HG03159 (cell line): ENCODE results near the gene USP13.
A peak's percentile ranks its signal among the peaks of the same experiment; 100 is the strongest.
"Not testable (repeated sequence)": the region's sequence is repeated elsewhere in the genome, so short reads cannot be mapped to it uniquely, and the experiment has no call there.

Source experiments
- ATAC-seq: cut with Tn5 transposase; IDR thresholded peaks from one replicate; pipeline ENCODE4 v1.9.1; 2021; ENCODE audit warnings: mild to moderate bottlenecking, moderate library complexity; ENCODE audit not compliant: unreplicated experiment

The USP13 gene

DNA sequence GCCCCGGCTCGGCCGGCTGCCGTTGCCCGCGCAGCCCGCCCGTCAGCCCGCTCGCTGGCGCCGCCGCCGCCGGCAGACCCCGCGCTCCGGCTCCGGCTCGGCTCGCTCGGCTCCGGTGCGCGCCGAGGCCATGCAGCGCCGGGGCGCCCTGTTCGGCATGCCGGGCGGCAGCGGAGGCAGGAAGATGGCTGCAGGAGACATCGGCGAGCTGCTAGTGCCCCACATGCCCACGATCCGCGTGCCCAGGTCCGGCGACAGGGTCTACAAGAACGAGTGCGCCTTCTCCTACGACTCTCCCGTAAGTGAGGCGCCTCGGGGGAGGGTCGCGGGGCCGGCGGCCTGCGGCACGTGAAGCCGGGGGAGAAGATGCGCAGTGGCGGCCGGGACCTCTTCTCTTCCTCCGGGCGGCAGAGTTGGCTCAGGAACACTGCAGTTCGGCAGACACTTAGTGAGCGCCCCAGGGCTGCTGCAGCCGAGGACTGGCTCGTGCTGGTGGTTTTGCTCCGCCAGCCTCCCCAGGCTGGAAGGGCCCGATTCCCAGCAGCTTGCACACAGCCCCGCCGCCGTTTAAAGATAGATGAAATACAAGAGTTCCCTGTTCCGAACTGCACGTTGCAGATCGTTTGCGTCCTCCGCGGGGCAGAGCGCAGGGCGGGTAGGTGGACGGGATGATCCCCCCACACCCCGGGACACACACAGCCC, 407 bp downstream of the USP13 start:
- ATAC-seq, result peak; percentile 57

DNA sequence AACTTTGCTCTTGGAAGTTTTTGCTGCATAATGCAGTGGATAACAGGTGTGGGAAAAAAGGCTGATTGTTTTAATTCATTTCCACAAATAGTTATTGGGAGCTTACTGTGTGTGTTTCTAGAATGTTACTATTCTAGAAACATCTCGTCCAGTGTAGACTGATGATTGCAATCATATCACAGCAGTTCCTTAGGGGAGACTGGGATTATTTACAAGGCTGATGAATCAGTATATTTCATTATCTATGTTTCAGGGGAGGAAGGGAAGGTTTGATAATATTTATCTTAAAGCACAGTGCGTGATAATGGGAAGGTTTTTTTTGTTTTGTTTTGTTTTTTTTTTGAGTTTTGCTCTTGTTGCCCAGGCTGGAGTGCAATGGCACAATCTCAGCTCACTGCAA, 2.4 kb downstream of the USP13 start:
- ATAC-seq, result no peak

DNA sequence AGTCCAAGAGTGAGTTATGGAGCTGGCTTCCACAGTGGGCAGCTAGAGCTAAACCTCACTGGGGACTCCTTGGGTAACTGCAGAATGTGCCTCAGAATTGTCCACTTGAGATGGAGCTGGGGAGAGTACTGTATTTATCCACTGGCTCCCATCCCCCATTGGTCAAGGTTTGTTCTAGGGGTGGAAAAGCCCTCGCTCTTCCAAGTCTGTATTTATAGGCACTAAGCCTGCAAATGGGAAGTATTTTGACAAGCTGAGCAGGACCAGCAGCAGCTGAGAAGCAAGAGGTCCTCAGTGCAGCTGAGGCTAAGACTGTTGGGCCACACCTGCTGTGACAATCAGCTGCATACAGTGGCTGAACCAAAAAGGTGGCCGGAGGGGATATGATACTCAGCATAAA, 5.8 kb downstream of the USP13 start:
- ATAC-seq, result no peak

DNA sequence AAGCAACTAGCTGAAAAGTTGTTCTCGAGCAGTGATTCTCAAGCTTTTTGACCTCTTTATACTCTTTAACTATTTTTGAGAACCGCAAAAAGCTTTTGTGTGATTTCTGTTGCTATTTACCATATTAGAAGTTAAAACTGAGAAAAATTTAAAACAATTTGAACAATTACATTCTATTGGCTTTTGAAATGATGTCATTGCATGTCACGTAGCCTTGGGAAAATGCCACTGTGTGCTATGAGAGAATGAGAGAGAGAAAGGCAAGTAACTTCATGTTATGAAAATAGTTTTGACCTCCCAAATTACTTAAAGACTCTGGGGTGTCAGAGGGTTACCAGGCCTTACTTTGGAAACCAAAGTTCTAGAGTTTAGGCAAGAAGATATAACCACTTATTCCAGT, 8.0 kb downstream of the USP13 start:
- no peak for ATAC-seq

DNA sequence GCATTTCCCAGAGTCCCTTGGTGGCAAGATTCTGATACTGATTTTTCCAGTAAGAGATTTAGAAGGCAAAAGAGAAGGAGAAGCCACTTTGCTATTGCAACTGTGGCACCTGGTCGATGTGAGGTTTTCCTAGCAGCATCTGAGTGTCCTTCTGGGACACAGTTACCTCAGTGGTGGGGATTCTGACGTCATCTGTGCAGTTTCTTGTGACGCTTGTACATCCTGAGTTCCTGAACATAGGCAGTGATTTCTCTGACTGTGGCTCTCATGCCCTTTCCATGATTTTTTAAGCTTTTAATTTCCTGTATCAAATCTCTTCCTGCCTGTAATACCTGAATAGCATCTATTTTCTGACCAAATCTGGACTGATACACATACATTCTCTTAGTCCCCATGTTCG, 8.9 kb downstream of the USP13 start:
- no peak for ATAC-seq

DNA sequence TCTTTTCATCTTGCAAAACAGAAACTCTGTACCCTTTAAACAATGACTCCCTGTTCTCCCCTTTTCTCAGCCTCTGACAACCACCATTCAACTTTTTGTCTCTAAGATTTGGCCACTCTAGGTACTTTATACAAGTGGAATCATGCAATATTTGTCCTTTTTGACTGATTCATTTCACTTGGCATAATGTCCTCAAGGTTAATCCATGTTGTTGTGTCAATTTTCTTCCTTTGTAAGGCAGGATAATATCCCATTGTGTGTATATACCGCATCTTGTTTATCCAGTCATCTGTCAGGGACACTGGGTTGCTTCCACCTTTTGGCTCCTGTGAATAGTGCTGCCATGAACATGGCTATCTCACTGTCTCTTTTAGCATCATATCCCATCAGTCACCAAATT, 10.3 kb downstream of the USP13 start:
- no peak for ATAC-seq

DNA sequence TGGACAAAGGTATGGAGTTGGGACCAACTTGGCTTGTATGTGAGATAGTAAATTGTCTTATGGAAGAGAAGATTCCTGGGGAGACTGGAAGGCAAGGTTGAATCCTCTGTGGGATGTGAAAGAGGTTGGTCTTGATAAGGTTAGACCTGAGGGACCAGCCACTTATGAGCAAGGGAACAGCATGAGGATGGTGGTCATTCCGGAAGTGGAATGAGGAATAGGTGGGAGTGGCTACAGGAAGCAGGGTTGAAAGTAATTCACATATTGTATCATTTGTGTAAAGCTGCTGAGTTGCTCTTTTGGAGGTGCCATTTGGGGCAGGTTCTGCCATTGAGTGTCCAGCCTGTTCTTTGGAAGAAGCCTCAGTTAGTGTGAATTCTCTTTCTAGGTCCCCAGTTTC, 13.2 kb downstream of the USP13 start:
- no peak for ATAC-seq

DNA sequence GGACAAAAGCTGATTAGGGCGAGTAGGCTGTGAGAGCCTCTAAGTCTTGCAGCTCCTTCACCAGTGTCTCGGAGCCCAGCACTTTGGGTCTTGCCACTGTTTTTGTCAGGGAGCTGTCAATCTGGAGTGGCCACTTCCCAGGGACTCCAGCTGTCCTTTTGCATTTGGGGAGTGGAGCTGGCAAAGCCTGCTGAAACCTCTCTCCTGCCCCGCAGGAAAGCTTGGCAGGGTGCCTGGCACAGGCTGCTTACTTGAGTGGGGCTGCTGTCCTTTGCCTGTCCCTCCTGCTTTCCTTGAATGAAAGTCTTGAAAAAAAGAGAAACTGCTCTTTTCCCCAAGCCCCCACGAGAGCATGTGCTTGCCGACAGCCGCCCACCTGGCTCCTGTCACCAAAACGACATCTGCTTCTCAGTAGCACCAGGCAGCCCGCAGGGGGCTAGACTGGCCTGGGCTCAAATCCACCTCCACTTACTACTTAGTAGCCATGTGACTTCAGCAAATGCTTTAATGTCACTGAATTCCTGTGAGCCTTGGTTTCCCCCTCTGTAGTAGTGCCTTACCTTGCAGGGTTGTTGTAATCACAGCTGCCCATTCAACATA, 13.7 kb downstream of the USP13 start:
- no peak for ATAC-seq

DNA sequence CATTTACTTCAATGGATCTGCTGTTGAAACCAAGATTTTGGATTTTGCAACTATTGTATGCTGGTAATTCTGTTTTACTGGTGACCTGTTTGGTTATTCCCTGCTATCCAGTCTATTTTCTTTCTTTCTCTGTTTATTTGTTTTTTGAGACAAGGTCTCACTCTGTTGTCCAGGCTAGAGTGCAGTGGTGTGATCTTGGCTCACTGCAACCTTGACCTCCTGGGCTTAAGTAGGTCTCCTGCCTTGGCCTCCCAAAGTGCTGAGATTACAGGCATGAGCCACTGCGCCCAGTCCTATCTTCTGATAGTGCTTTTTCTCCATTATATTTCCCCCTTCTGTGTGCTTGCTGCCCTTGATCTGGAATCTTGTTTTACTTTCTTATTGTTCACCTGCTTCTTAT, 15.6 kb downstream of the USP13 start:
- ATAC-seq, result no peak

DNA sequence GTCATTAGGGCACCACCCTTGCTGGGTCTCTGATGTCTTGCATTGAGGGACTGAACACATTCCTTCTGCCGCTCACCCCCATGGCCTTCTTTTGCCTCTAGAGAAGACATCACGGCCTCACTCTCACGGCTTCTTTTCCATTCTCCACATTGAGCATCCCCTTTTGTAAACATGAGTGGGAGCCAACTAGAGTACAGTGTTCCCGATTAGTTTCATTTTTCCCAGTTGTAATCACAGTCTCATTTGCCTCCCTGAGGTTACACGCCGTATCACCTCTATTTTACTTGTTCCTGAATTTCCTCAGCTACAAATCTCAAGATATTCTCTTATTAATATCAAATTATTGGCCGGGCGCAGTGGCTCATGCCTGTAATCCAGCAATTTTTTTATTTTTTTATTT, 17.5 kb downstream of the USP13 start:
- ATAC-seq, result no peak

DNA sequence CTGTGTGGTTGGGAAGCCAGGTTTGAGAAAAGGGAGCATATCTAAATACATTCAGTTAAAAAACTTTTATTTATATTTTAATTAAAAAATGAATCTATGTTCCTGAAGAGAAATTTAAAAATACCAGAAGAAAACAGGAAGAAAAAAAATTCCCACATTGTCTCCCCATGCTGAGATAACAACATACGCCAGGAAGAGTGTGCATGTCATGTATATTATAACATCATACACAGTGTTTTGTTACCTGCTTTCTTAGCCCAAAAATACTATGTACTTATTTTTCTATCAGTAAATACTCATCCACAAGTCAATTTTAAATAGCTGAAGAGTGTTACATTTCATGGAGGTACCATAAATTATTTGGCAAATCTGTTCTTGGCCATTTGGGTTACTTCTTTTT, 18.5 kb downstream of the USP13 start:
- ATAC-seq, result no peak

DNA sequence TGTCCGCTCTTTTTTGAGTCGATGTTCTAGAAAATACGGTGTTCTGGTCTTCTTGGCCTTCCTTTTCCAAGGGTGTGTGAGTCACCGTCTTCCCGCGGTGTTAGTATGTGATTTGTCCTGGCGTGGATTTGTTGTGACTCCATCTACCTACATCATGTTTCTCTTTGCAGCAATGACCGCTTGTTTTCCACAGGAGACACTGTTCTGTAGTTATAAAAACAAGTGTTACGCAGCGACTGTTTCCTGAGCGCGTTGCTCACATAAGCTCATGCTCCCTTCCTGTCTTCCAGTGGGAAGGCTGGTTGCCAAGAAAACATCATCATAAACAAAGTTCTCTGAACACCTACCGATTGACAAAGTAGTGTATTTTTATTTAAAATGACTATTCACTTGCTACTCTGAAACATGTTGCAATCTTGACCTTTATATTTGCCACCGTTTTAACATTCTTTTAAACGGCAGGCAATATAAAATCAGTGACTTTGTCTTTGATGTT, 19.0 kb downstream of the USP13 start:
- ATAC-seq, result no peak

DNA sequence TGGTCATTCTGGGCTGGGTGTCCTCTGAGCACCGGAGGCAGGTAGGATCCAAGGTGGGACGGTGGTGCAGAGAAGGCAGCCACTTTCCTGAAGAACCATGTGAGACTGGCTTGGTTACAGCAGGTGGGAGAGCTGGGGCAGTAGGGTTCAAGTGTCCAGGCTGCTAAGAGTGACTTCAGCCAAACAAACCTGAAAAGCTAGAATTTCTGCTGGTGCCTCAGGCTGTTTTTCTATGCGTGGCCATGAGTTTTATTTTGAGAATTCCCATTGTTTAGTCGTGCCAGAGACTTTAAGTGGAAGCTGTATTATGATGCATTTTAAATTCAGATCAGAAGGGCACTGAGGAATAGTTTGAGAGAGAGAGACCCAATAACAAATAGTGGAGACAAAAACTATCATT, 20.1 kb downstream of the USP13 start:
- no peak for ATAC-seq

DNA sequence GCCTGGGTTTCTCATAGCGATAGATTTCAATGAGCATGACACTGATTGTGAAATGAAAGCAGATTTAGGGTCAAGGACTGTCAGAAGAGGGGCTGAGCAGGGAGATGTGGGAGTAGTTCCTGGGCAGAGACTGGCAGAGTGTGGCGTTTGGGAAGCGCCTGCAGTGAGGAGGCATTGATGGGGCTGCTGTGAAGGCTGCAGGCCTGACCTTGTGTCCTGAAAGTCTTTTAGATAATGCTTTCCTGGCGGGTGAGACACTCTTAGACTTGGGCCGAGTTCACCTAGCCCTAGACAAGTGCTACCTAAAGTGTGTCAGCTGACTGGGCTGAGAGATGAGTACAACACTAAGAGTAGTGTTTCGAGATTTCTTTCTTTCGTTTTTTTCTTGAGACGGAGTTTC, 20.7 kb downstream of the USP13 start:
- no peak for ATAC-seq

DNA sequence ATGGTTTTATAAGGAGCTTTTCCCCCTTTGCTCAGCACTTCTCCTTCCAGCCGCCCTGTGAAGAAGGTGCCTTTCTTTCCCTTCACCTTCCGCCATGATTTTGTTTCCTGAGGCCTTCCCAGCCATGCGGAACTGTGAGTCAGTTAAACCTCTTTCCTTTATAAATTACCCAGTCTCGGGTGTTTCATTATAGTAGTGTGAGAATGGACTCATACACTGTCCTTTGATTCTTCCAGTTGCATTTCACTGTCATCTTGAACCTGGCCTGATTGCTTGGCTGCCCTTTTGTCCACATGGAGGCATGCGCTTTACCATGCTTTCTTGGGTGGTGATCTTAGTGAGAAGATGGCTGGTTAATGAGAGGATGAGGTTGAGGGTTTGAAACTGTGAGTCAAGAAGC, 23.2 kb downstream of the USP13 start:
- no peak for ATAC-seq

DNA sequence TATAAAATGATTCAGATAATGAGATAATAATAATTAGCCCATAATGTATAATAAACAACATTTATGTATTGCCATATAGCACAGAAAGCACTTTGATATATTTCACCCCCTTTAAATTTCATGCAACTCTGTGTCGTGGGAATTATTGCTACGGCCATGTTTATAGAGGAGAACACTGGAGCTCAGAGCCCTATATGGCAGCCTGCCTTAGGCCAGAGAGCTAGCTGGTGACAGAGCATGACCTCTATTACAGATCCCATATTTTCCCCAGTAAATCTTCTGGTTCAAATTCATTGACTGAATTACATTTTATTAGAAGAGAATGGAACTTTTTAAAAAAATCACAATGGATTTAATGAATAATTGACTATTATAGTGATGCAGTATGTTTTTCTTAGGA, 25.0 kb downstream of the USP13 start:
- ATAC-seq, result no peak

DNA sequence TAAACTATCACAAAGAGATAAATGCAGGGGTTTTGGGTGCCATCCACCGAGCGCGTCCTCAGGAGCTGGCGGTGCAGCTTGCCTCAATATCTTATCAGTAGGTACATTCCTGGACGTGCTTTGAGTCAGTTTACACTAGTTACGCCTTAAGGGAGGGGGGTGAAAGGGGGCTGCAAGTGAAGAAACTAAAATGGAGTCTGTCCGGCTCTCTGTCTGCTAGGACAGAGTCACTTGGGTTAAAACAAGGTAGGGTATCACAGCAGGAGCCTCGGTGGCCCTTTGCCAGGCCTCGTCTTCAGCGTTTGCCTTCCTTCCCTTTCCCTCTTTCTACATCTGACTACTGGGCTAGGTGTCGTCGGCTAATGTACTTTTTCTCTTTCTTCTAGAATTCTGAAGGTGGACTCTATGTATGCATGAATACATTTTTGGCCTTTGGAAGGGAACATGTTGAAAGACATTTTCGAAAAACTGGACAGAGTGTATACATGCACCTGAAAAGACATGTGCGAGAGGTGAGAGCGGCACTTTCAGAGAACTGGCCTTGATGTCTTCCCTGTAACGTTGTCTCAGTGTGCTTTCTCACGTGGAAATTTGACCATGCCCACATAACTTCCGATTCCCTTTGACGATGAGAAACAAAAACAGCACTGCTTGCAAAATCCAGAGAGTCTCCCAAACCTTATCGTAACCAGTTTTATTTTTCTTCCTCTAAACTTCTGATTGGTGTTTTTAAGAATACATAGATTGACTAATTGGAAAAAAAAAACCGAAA, 28.8 kb downstream of the USP13 start:
- ATAC-seq, result no peak

DNA sequence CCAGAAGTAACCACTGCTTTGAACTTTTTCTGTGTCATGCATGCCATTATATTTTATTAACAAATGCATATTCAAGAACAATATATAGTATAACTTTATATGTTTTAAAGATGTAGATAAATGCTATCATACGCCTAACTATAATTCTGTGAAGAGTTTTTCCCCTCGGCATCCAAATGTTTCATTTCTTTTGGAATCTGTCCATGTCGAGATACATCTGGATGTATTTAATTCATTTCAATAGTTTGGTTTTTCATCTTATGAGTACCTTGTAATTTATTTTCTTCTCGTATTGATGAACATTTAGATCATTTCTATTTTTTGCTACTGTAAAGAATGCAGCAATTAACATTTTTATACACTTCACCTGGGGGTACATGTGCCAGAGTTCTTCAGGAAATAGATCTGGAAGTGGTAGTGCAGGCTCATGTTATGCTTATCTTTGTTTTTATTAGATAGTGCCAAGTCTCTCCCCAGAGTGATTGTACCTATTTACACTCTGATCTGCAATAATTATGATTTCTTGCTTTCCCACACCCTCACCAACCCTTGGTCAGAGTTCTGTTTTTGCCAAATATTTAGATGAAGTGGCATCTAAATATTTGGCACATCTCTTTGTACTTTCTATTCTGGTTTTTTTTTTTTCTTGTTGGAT, 29.7 kb downstream of the USP13 start:
- no peak for ATAC-seq

DNA sequence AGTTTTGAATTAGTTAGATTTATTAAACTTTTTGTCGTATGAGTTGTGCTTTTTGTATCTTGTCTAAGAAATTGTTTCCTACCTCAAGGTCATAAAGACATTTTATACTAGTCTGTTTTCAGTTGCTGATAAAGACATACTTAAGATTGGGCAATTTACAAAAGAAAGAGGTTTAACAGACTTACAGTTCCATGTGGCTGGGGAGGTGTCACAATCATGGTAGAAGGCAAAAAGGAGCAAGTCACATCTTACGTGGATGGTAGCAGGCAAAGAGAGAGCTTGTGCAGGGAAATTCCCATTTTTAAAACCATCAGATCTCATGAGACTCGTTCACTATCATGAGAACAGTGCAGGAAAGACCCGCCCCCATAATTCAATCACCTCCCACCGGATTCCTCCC, 30.4 kb downstream of the USP13 start:
- ATAC-seq, result not testable (repeated sequence)

DNA sequence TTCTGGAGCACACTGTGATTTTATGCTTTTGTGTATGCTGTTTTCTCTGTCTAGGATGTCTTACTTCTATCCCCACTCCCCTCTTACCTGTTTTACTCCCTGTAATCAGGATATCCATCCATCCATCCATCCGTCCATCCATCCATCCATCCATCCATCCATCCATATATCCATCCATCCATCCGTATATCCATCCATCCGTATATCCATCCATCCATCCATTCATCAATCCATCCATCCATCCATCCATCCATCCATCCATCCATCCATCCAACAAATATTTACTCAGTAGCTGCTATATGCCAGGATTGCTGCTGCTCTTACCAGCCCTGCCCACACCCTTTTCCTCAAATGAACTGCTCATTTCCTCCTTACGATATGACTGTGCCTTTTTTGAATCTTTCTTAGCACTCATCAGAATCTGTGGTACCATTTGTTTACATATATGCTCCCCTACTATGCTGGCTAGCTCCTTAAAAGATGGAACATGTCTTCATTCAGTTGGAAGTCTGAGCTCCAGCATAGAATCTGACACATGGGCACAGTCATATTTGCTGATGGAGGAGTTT, 35.2 kb downstream of the USP13 start:
- ATAC-seq, result no peak

DNA sequence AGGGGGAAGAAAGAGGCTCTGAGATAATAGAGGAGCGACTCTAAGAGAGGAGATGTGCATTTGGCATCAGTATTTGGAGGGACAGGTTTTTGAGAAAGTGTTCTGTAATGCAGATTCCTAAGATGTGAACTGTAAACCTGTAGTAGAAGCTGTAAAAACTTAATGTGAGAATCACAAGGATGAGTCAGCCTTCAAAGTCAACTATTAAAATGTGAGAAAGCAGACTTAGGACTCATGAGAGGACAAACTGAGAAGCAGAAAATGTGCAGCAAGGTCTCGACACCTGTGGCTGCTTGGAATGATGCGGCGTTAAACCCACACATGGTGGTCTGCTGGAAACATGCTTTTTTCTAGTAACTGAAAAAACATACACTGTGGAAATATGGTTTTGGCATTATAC, 36.0 kb downstream of the USP13 start:
- no peak for ATAC-seq
